WTC11 (cell line): ENCODE data around the gene PDLIM5. TPM values are rescaled to one million over a fixed set of nuclear protein-coding genes. Genes with fewer than 3 reads are reported as not detected.

Experiments
- ATAC-seq: fragments of 200-7000 bp; cut with Tn5 transposase; 2 replicates; pipeline ENCODE4 v1.10.0; 2021; ENCODE audit warnings: mild to moderate bottlenecking, moderate library complexity
- CTCF ChIA-PET: fragments of 300-600 bp; sonication (Branson Sonifier 250); formaldehyde crosslinking; loops from one replicate; lab custom pipeline; 2021; ENCODE audit warnings: antibody characterized with exemption; lab: Charles Lee
- POLR2A ChIA-PET: fragments of 350-600 bp; sonication (Branson Sonifier 250); formaldehyde crosslinking; loops from one replicate; lab custom pipeline; 2021; ENCODE audit warnings: antibody characterized with exemption; lab: Charles Lee
- DNase-seq: peaks from one replicate; pipeline ENCODE4 v3.0.0; 2021; ENCODE audit warnings: low spot score
- H3K27ac Mint-ChIP-seq: 2 replicates; pipeline ENCODE4 v1.8.0; 2021; ENCODE audit warnings: mixed read lengths
- H3K27me3 Mint-ChIP-seq: 2 replicates; pipeline ENCODE4 v1.8.0; 2021; ENCODE audit warnings: low read depth, mild to moderate bottlenecking, moderate library complexity, mixed read lengths
- H3K36me3 Mint-ChIP-seq: 2 replicates; pipeline ENCODE4 v1.8.0; 2021; ENCODE audit warnings: mixed read lengths
- H3K4me1 Mint-ChIP-seq: 2 replicates; pipeline ENCODE4 v1.8.0; 2022; ENCODE audit warnings: mixed read lengths
- H3K4me3 Mint-ChIP-seq: 2 replicates; pipeline ENCODE4 v1.8.0; 2021; ENCODE audit warnings: mild to moderate bottlenecking, moderate library complexity, mixed read lengths
- H3K9me3 Mint-ChIP-seq: 2 replicates; pipeline ENCODE4 v1.8.0; 2021; ENCODE audit warnings: mixed read lengths
- CREM ChIP-seq: sonication (generic); formaldehyde crosslinking; IDR thresholded peaks from 2 replicates; pipeline ENCODE4 v1.8.1; 2022; ENCODE audit warnings: mild to moderate bottlenecking, missing genetic modification reagents, moderate library complexity
- E2F5 ChIP-seq: sonication (generic); formaldehyde crosslinking; IDR thresholded peaks from 2 replicates; pipeline ENCODE4 v1.8.1; 2022; ENCODE audit warnings: mild to moderate bottlenecking, moderate library complexity, missing genetic modification reagents
- ESRRA ChIP-seq: sonication (generic); formaldehyde crosslinking; IDR thresholded peaks from 2 replicates; pipeline ENCODE4 v1.8.1; 2022; ENCODE audit warnings: mild to moderate bottlenecking, missing genetic modification reagents, borderline replicate concordance
- PREB ChIP-seq: sonication (generic); formaldehyde crosslinking; IDR thresholded peaks from 2 replicates; pipeline ENCODE4 v1.8.1; 2022; ENCODE audit warnings: mild to moderate bottlenecking, missing genetic modification reagents, moderate library complexity, borderline replicate concordance
- STAT6 ChIP-seq: sonication (generic); formaldehyde crosslinking; conservative IDR thresholded peaks from 2 replicates; pipeline ENCODE4 v1.8.1; 2023; ENCODE audit warnings: mild to moderate bottlenecking, low read depth, missing genetic modification reagents, moderate library complexity
- TEAD1 ChIP-seq: sonication (generic); formaldehyde crosslinking; IDR thresholded peaks from 2 replicates; pipeline ENCODE4 v1.8.0; 2022; ENCODE audit warnings: mild to moderate bottlenecking, missing genetic modification reagents
- ZNF396 ChIP-seq: fragments of 250-450 bp; sonication (Bioruptor Pico); IDR thresholded peaks from 2 replicates; pipeline ENCODE4 v1.8.0; 2021; ENCODE audit warnings: mild to moderate bottlenecking, moderate library complexity, borderline replicate concordance
- ZNF532 ChIP-seq: fragments of 250-450 bp; sonication (Bioruptor Pico); IDR thresholded peaks from 2 replicates; pipeline ENCODE4 v1.9.0; 2021; ENCODE audit warnings: mild to moderate bottlenecking, borderline replicate concordance
- total RNA-seq: library from RNA; stranded (reverse); gene quantifications from 3 replicates; pipeline ENCODE4 v1.2.3, GENCODE V29; 2021
- TF ChIP-seq, protein P1 (sequence below): sonication (generic); formaldehyde crosslinking; IDR thresholded peaks from 2 replicates; pipeline ENCODE4 v1.8.0; 2022; ENCODE audit warnings: missing genetic modification reagents
- TF ChIP-seq, protein P2 (sequence below): sonication (generic); formaldehyde crosslinking; IDR thresholded peaks from 2 replicates; pipeline ENCODE4 v1.8.1; 2023; ENCODE audit warnings: mild to moderate bottlenecking, missing genetic modification reagents
- TF ChIP-seq, protein P3 (sequence below): sonication (generic); formaldehyde crosslinking; IDR thresholded peaks from 2 replicates; pipeline ENCODE4 v1.8.1; 2023; ENCODE audit warnings: mild to moderate bottlenecking, missing genetic modification reagents, moderate library complexity

Gene PDLIM5
- total RNA-seq, 1 experiment from 2014 or later, result 51.5 TPM

DNA sequence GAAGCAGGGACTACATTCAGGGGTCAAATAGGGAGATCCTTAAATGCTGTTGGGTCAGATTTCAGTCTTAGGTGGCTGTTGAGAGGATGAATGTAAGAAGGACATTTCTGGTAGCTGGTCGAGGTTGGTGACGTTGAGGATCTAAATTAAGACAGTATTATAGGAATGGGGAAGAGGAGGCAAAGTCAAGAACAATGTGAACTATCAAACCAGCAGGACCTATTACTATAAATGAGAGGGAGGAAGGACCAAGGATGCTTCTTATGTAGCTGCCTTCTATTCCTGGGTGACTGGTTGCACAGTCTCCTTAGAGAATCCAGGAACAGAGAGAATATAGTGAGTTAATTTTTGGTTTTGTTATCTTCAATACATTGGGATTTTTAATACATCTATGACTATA is 187.6 kb downstream of the PDLIM5 start (continued):
- TF ChIP-seq, protein P1, sequence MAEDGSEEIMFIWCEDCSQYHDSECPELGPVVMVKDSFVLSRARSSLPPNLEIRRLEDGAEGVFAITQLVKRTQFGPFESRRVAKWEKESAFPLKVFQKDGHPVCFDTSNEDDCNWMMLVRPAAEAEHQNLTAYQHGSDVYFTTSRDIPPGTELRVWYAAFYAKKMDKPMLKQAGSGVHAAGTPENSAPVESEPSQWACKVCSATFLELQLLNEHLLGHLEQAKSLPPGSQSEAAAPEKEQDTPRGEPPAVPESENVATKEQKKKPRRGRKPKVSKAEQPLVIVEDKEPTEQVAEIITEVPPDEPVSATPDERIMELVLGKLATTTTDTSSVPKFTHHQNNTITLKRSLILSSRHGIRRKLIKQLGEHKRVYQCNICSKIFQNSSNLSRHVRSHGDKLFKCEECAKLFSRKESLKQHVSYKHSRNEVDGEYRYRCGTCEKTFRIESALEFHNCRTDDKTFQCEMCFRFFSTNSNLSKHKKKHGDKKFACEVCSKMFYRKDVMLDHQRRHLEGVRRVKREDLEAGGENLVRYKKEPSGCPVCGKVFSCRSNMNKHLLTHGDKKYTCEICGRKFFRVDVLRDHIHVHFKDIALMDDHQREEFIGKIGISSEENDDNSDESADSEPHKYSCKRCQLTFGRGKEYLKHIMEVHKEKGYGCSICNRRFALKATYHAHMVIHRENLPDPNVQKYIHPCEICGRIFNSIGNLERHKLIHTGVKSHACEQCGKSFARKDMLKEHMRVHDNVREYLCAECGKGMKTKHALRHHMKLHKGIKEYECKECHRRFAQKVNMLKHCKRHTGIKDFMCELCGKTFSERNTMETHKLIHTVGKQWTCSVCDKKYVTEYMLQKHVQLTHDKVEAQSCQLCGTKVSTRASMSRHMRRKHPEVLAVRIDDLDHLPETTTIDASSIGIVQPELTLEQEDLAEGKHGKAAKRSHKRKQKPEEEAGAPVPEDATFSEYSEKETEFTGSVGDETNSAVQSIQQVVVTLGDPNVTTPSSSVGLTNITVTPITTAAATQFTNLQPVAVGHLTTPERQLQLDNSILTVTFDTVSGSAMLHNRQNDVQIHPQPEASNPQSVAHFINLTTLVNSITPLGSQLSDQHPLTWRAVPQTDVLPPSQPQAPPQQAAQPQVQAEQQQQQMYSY (CRISPR knock-in tag), result no peak
- TF ChIP-seq, protein P2, sequence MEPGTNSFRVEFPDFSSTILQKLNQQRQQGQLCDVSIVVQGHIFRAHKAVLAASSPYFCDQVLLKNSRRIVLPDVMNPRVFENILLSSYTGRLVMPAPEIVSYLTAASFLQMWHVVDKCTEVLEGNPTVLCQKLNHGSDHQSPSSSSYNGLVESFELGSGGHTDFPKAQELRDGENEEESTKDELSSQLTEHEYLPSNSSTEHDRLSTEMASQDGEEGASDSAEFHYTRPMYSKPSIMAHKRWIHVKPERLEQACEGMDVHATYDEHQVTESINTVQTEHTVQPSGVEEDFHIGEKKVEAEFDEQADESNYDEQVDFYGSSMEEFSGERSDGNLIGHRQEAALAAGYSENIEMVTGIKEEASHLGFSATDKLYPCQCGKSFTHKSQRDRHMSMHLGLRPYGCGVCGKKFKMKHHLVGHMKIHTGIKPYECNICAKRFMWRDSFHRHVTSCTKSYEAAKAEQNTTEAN, result no peak

DNA sequence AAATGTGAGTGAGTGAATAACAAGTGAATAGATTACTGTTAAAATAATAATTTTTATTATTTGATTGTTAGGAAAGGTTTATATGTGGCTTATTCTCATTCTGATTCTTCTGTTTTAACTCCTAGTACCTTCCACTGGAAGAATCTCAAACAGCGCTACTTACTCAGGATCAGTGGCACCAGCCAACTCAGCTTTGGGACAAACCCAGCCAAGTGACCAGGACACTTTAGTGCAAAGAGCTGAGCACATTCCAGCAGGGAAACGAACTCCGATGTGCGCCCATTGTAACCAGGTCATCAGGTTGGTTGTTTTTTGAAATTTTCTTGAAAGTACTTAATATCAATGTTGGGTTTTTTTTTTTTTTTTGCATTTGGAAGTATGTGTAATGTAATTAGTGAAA is 188.4 kb downstream of the PDLIM5 start:
- H3K4me3 Mint-ChIP-seq, result no peak overlapping the region
- no peaks in the 10 kb centered on the region for H3K27me3 Mint-ChIP-seq
- no peaks in the 10 kb centered on the region for H3K9me3 Mint-ChIP-seq
- H3K36me3 Mint-ChIP-seq, result no peaks in the 10 kb centered on the region
- ChIA-PET POLR2A (no interaction called here), CTCF (interaction anchor here (0.7 kb wide), 1 partner anchor 26 kb away, joined by 3 read pairs; no protein-coding TSS in a partner anchor)
- DNase-seq, result no peak
- TF ChIP-seq, protein P2, result no peak
- TF ChIP-seq E2F5 (no peak), ZNF532 (CRISPR knock-in tag) (no peak), ESRRA (no peak), CREM (CRISPR knock-in tag) (no peak), TEAD1 (CRISPR knock-in tag) (no peak), PREB (no peak), ZNF396 (CRISPR knock-in tag) (no peak), STAT6 (CRISPR knock-in tag) (no peak)
- TF ChIP-seq, protein P3, sequence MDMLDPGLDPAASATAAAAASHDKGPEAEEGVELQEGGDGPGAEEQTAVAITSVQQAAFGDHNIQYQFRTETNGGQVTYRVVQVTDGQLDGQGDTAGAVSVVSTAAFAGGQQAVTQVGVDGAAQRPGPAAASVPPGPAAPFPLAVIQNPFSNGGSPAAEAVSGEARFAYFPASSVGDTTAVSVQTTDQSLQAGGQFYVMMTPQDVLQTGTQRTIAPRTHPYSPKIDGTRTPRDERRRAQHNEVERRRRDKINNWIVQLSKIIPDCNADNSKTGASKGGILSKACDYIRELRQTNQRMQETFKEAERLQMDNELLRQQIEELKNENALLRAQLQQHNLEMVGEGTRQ, result no peak
- TF ChIP-seq, protein P1 (CRISPR knock-in tag), result no peak
- no peak for ATAC-seq
- peaks cover 4% of the 10 kb centered on the region; the same call in 1 of the 2 replicates for H3K4me1 Mint-ChIP-seq
- no peak overlapping the region for H3K27ac Mint-ChIP-seq
